ENCODE measurements around the gene SEC22A.

SEC22A gene

GRCh38 chr3:123284399-123285010 is 82.8 kb downstream of the SEC22A start:
- Histone ChIP-seq H3K36me3 (ENCODE audit: insufficient read depth, low read length) (no peaks in the 10 kb centered on the region), H3F3A (ENCODE audit: insufficient read depth, low read length) (no peaks in the 10 kb centered on the region), H3K9ac (ENCODE audit: low read length) (no peak overlapping the region), H4K20me1 (ENCODE audit: insufficient read depth, low read length) (no peaks in the 10 kb centered on the region), H3K27ac (ENCODE audit: low read depth, low read length, poor library complexity, severe bottlenecking) (no peak overlapping the region), H3K4me3 (ENCODE audit: low read depth, low read length, poor library complexity, severe bottlenecking) (no peak overlapping the region), H3K9me2 (ENCODE audit: low read depth, low read length) (no peaks in the 10 kb centered on the region), H3K27me3 (ENCODE audit: insufficient read depth, low read length) (0 out of 2 replicates have a peak, but pooled peaks cover 7% of the 10 kb centered on the region), H3K4me1 (ENCODE audit: insufficient read depth, low read length, severe bottlenecking) (no peaks in the 10 kb centered on the region), H2AFZ (ENCODE audit: low read length) (no peak overlapping the region), H3K4me2 (ENCODE audit: low read length) (no peak overlapping the region), H3K79me2 (ENCODE audit: insufficient read depth, low read length) (no peaks in the 10 kb centered on the region), H3K9me3 (ENCODE audit: low read length) (no peaks in the 10 kb centered on the region)
- no peak for TF ChIP-seq CTCF (IDR thresholded peaks at IDR 0.05; ENCODE audit: low read length)
- TF ChIP-seq EZH2 (IDR thresholded peaks at IDR 0.05; ENCODE audit: borderline replicate concordance, low read length) = no peak

- Histone ChIP-seq H2AFZ (ENCODE audit: low read length) (no peak overlapping the region), H3K27ac (ENCODE audit: low read depth, low read length, poor library complexity, severe bottlenecking) (no peak overlapping the region), H3K79me2 (ENCODE audit: insufficient read depth, low read length) (no peaks in the 10 kb centered on the region), H3K9me3 (ENCODE audit: low read length) (no peaks in the 10 kb centered on the region), H3F3A (ENCODE audit: insufficient read depth, low read length) (no peaks in the 10 kb centered on the region), H3K4me2 (ENCODE audit: low read length) (no peak overlapping the region), H3K9ac (ENCODE audit: low read length) (no peak overlapping the region), H3K9me2 (ENCODE audit: low read depth, low read length) (no peaks in the 10 kb centered on the region), H3K4me3 (ENCODE audit: low read depth, low read length, poor library complexity, severe bottlenecking) (no peak overlapping the region), H4K20me1 (ENCODE audit: insufficient read depth, low read length) (no peaks in the 10 kb centered on the region), H3K27me3 (ENCODE audit: insufficient read depth, low read length) (0 out of 2 replicates have a peak, but pooled peaks cover 7% of the 10 kb centered on the region), H3K36me3 (ENCODE audit: insufficient read depth, low read length) (no peaks in the 10 kb centered on the region), H3K4me1 (ENCODE audit: insufficient read depth, low read length, severe bottlenecking) (no peaks in the 10 kb centered on the region)
- TF ChIP-seq EZH2 (IDR thresholded peaks at IDR 0.05; ENCODE audit: borderline replicate concordance, low read length) (no peak), CTCF (IDR thresholded peaks at IDR 0.05; ENCODE audit: low read length) (no peak)
Observed at GRCh38 chr3:123285066-123285465, 83.3 kb downstream of the SEC22A start.

GRCh38 chr3:123285479-123285878 is 83.7 kb downstream of the SEC22A start:
- Histone ChIP-seq H4K20me1 (ENCODE audit: insufficient read depth, low read length) (no peaks in the 10 kb centered on the region), H3K9ac (ENCODE audit: low read length) (no peak overlapping the region), H3K27me3 (ENCODE audit: insufficient read depth, low read length) (0 out of 2 replicates have a peak, but pooled peaks cover 7% of the 10 kb centered on the region), H3K27ac (ENCODE audit: low read depth, low read length, poor library complexity, severe bottlenecking) (no peak overlapping the region), H3K4me2 (ENCODE audit: low read length) (no peak overlapping the region), H3K4me3 (ENCODE audit: low read depth, low read length, poor library complexity, severe bottlenecking) (no peak overlapping the region), H3K79me2 (ENCODE audit: insufficient read depth, low read length) (no peaks in the 10 kb centered on the region), H3K9me2 (ENCODE audit: low read depth, low read length) (no peaks in the 10 kb centered on the region), H2AFZ (ENCODE audit: low read length) (no peak overlapping the region), H3K4me1 (ENCODE audit: insufficient read depth, low read length, severe bottlenecking) (no peaks in the 10 kb centered on the region), H3F3A (ENCODE audit: insufficient read depth, low read length) (no peaks in the 10 kb centered on the region), H3K36me3 (ENCODE audit: insufficient read depth, low read length) (no peaks in the 10 kb centered on the region), H3K9me3 (ENCODE audit: low read length) (no peaks in the 10 kb centered on the region)
- TF ChIP-seq CTCF (IDR thresholded peaks at IDR 0.05; ENCODE audit: low read length) = no peak
- no peak for TF ChIP-seq EZH2 (IDR thresholded peaks at IDR 0.05; ENCODE audit: borderline replicate concordance, low read length)
